Measurements from ENCODE around the gene ECE2.
A peak's percentile ranks its signal among the peaks of the same experiment; 100 is the strongest.

The ECE2 gene

GRCh38 chr3:184248454-184249411, 27.1 kb upstream of the ECE2 start, which contains the start of gene ALG3:
TSS of gene ALG3 (minus strand) at chr3:184248962. CDS start at chr3:184248940, 22 bp downstream.
- H3K4me1 ChIP-seq (ENCODE audit: control insufficient read depth, insufficient read depth, low read length): peaks cover 6% of the 10 kb centered on the region
- no peaks in the 10 kb centered on the region for H3K9me3 ChIP-seq (ENCODE audit: control insufficient read depth, low read length)
- H3K27me3 ChIP-seq (ENCODE audit: control insufficient read depth, insufficient read depth, low read length): no peaks in the 10 kb centered on the region
- H3K36me3 ChIP-seq (ENCODE audit: control insufficient read depth, insufficient read depth, low read length): peaks cover 6% of the 10 kb centered on the region
- H3K9ac ChIP-seq (ENCODE audit: low read length): peak within 1 kb of the TSS; percentile 91
- H3K4me3 ChIP-seq (ENCODE audit: low read length): peak within 1 kb of the TSS; percentile 98

DNA sequence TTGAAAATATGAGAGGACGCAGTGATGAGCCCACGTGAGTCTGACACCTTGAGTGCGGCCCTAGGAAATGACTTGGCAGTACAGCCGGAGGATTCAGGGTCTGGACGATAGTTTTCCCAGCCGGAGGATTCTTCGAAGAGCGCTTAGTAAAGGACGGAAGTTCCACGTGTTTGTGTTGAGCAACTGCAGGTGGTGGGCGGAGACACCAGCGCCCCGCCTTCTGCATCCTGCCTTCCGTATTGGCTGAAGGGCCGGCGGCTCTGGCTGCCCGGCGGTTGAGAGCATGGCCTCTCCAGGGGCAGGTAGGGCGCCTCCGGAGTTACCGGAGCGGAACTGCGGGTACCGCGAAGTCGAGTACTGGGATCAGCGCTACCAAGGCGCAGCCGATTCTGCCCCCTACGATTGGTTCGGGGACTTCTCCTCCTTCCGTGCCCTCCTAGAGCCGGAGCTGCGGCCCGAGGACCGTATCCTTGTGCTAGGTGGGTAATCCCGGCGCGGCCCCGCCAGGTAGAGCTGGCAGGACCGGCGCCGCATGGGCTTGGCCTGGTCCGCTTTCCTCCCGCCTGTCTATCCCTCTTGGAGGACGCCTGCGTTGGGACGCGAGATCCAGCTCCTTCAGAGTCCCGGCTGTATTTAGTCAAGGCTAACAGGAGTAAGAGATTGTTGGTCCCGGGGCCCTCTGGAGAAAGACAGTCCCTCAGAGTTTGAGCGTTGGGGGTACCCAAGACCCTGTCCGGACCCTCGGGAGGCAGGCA, 26.2 kb upstream of the ECE2 start, which contains the start of gene EEF1AKMT4:
Gene EEF1AKMT4 (plus strand): TSS at position 261 of the 755 bp plus-strand sequence. CDS start 23 bp downstream, at position 284.
- no peaks in the 10 kb centered on the region for H3K27me3 ChIP-seq (ENCODE audit: control insufficient read depth, insufficient read depth, low read length)
- no peaks in the 10 kb centered on the region for H3K9me3 ChIP-seq (ENCODE audit: control insufficient read depth, low read length)
- H3K9ac ChIP-seq (ENCODE audit: low read length): peak within 1 kb of the TSS; percentile 91
- peaks cover 6% of the 10 kb centered on the region for H3K4me1 ChIP-seq (ENCODE audit: control insufficient read depth, insufficient read depth, low read length)
- H3K4me3 ChIP-seq (ENCODE audit: low read length): peak within 1 kb of the TSS; percentile 98
- peaks cover 3% of the 10 kb centered on the region for H3K36me3 ChIP-seq (ENCODE audit: control insufficient read depth, insufficient read depth, low read length)

- H3K9me3 ChIP-seq (ENCODE audit: control insufficient read depth, low read length): no peaks in the 10 kb centered on the region
- no peaks in the 10 kb centered on the region for H3K27me3 ChIP-seq (ENCODE audit: control insufficient read depth, insufficient read depth, low read length)
- peaks cover 6% of the 10 kb centered on the region for H3K4me1 ChIP-seq (ENCODE audit: control insufficient read depth, insufficient read depth, low read length)
- no peaks in the 10 kb centered on the region for H3K36me3 ChIP-seq (ENCODE audit: control insufficient read depth, insufficient read depth, low read length)
- H3K4me3 ChIP-seq (ENCODE audit: low read length): peak overlapping the region; percentile 98
- peak overlapping the region; percentile 77 for H3K9ac ChIP-seq (ENCODE audit: low read length)
Observed at GRCh38 chr3:184250167-184250828, 25.5 kb upstream of the ECE2 start.

- Histone ChIP-seq H3K27me3 (ENCODE audit: control insufficient read depth, insufficient read depth, low read length) (peaks cover 13% of the 10 kb centered on the region), H3K9me3 (ENCODE audit: control insufficient read depth, low read length) (no peaks in the 10 kb centered on the region), H3K9ac (ENCODE audit: low read length) (no peak overlapping the region), H3K4me1 (ENCODE audit: control insufficient read depth, insufficient read depth, low read length) (peaks cover 5% of the 10 kb centered on the region), H3K36me3 (ENCODE audit: control insufficient read depth, insufficient read depth, low read length) (no peaks in the 10 kb centered on the region), H3K4me3 (ENCODE audit: low read length) (no peak overlapping the region)
Observed at GRCh38 chr3:184255291-184256039, 20.4 kb upstream of the ECE2 start.

DNA sequence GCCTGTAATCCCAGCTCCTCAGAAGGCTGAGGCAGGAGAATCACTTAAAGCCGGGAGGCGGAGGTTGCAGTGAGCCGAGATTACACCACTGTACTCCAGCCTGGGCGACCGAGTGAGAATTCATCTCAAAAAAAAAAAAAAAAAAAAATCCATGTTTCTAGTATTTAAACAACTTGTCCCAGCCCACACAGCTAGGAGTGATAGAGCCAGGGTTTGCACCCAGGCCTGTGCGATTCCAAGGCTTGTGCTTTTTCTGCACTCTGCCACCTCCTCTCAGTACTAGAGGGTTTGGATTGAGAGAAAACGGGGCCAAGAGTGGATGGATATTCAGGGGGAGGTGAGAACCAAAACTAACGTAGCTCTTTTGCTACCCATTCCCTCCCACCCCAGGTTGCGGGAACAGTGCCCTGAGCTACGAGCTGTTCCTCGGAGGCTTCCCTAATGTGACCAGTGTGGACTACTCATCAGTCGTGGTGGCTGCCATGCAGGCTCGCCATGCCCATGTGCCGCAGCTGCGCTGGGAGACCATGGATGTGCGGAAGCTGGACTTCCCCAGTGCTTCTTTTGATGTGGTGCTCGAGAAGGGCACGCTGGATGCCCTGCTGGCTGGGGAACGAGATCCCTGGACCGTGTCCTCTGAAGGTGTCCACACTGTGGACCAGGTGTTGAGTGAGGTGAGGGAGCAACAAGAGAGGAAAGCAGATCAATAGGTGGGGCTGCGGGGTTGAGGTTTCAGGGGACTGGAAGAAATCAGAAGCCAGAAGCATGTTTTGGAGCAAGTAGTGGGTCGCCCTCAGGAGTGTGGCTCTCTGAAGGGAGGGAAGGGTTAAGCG, 18.5 kb upstream of the ECE2 start:
- Histone ChIP-seq H3K27me3 (ENCODE audit: control insufficient read depth, insufficient read depth, low read length) (peaks cover 27% of the 10 kb centered on the region), H3K36me3 (ENCODE audit: control insufficient read depth, insufficient read depth, low read length) (no peaks in the 10 kb centered on the region), H3K9me3 (ENCODE audit: control insufficient read depth, low read length) (no peaks in the 10 kb centered on the region), H3K4me3 (ENCODE audit: low read length) (no peak overlapping the region), H3K4me1 (ENCODE audit: control insufficient read depth, insufficient read depth, low read length) (peaks cover 16% of the 10 kb centered on the region), H3K9ac (ENCODE audit: low read length) (no peak overlapping the region)

DNA sequence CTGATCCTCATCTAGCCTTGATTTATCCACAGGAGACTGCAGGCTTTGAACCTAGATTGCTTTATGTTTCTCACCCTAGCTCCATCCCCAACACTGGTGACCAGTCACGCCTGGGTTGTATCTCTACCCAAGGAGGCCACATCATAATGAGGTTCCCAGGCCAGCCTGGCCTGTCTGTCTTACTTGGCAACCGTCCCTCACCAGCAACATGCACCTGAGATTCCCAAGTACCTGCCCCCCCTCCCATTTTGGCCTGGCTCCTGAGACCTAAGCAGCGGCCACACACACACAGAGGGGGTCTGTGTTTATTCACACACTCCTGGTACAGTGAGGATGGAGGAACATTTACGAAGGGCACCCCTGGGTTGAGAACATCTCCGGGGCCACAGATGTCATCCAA, 16.9 kb upstream of the ECE2 start:
- H3K4me3 ChIP-seq (ENCODE audit: low read length): no peak overlapping the region
- H3K4me1 ChIP-seq (ENCODE audit: control insufficient read depth, insufficient read depth, low read length): peaks cover 16% of the 10 kb centered on the region
- peaks cover 40% of the 10 kb centered on the region for H3K27me3 ChIP-seq (ENCODE audit: control insufficient read depth, insufficient read depth, low read length)
- no peaks in the 10 kb centered on the region for H3K36me3 ChIP-seq (ENCODE audit: control insufficient read depth, insufficient read depth, low read length)
- no peaks in the 10 kb centered on the region for H3K9me3 ChIP-seq (ENCODE audit: control insufficient read depth, low read length)
- no peak overlapping the region for H3K9ac ChIP-seq (ENCODE audit: low read length)

DNA sequence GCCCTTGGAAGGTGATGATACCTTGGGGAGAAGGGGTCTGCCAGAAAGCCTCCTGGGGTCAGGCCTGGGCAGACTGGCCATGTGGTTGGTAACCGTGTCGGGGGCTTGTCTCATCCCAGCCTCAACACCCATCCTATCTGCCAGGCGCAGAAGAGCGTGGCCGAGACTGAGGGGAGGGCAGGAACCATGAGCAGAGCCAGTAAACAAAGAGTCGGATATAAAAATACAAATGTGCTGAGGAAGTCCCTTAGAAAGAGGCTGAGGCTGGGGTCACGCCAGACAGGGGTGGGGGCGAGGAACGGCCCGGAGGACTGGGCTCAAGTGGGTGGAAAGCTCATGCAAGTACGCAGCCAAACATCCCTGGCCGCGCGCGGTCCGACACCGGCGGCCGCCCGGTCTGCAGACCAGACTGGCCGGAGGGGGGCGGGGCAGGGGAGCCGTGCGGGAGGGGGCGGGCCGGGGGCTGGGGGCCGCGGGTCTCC, 16.4 kb upstream of the ECE2 start:
- Histone ChIP-seq H3K4me1 (ENCODE audit: control insufficient read depth, insufficient read depth, low read length) (peaks cover 16% of the 10 kb centered on the region), H3K9ac (ENCODE audit: low read length) (no peak overlapping the region), H3K9me3 (ENCODE audit: control insufficient read depth, low read length) (no peaks in the 10 kb centered on the region), H3K36me3 (ENCODE audit: control insufficient read depth, insufficient read depth, low read length) (no peaks in the 10 kb centered on the region), H3K27me3 (ENCODE audit: control insufficient read depth, insufficient read depth, low read length) (peaks cover 42% of the 10 kb centered on the region), H3K4me3 (ENCODE audit: low read length) (no peak overlapping the region)

DNA sequence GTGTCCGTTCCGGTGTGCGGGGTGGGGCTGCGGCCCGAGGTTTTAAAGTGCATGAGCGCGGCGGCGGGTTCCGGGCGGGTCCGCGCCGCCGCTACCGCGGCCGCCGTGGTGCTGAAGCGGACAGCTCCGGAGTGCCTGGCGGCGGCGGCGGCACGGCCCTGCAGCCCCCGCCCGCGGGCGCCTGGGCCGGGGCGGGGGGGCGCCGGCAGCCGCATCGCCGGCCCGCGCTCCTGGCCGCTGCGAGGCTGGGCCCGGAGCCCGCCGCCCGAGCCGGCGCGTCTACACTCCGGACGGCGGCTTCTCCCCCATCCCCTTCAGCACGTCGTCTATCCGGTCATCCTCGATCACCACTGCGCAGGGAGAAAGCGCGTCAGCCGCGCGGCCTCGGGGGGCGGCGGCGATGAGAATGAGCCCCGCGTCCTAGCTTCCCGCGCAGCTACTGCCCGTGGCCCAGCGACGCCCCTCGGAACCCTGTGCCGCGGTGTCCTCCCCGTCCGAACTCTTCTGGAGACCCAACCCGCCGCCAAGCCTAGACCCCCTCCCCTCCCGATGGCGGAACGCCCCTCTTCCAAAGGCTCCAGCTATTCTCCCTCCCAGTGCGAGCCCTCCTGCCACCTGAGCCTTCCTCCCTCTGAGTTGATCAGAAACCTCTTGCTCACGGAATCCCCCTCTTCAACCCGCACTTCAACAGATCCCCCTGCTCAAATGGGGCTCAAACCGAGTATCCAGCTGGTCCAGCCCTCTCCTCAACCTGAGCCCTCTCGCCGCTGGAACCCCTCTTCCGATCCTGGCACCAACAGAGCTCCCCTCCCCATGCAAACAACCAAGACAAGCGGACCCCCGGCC, 15.7 kb upstream of the ECE2 start:
- H3K27me3 ChIP-seq (ENCODE audit: control insufficient read depth, insufficient read depth, low read length): peaks cover 43% of the 10 kb centered on the region
- no peak overlapping the region for H3K9ac ChIP-seq (ENCODE audit: low read length)
- no peak overlapping the region for H3K4me3 ChIP-seq (ENCODE audit: low read length)
- no peaks in the 10 kb centered on the region for H3K36me3 ChIP-seq (ENCODE audit: control insufficient read depth, insufficient read depth, low read length)
- H3K9me3 ChIP-seq (ENCODE audit: control insufficient read depth, low read length): no peaks in the 10 kb centered on the region
- H3K4me1 ChIP-seq (ENCODE audit: control insufficient read depth, insufficient read depth, low read length): peaks cover 16% of the 10 kb centered on the region

DNA sequence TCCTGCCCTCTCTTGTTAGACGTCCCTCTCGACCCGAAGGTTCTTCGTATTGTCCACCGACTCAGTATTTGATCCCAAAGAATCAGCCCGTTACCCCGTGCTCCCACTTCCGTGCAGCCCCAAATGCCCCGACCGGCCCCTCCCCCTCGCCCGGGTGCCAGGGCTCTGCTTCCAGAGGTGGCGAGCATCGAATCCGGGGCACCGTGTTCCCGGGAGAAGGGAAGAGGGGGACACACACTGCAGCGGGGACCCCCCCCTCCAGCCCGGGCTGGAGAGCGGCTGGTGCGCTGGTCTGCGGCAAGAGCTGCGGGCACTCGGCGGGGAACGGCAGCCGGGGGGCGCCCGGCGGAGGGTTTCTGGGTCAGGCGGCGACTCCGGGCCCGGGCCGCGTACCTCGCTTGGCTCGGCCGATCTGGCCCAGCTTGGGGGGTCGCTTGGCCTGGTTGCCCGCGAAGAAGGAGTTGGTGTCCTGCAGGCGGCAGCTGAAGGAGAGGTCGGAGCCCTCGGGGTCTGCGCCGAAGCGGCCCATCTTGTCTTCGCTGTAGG, 15.0 kb upstream of the ECE2 start:
- H3K9ac ChIP-seq (ENCODE audit: low read length): no peak overlapping the region
- H3K4me1 ChIP-seq (ENCODE audit: control insufficient read depth, insufficient read depth, low read length): peaks cover 16% of the 10 kb centered on the region
- no peaks in the 10 kb centered on the region for H3K9me3 ChIP-seq (ENCODE audit: control insufficient read depth, low read length)
- H3K36me3 ChIP-seq (ENCODE audit: control insufficient read depth, insufficient read depth, low read length): no peaks in the 10 kb centered on the region
- H3K27me3 ChIP-seq (ENCODE audit: control insufficient read depth, insufficient read depth, low read length): peaks cover 43% of the 10 kb centered on the region
- H3K4me3 ChIP-seq (ENCODE audit: low read length): no peak overlapping the region

All from mucosa of stomach (tissue), 1 donor.